AG09309 (cell line): ENCODE data around the gene ANKRD12.

Source experiments
- DNase-seq: peaks from one replicate; pipeline ENCODE4 v3.0.0-alpha.2; 2010; ENCODE audit warnings: low read depth
- H3K4me3 ChIP-seq: 2 replicates; pipeline ENCODE4 v1.5.1; 2011; ENCODE audit warnings: mild to moderate bottlenecking, low read depth, low read length, moderate library complexity; ENCODE audit not compliant: control insufficient read depth
- CTCF ChIP-seq: IDR thresholded peaks from 2 replicates; pipeline ENCODE4 v1.5.1; 2011; ENCODE audit warnings: mild to moderate bottlenecking, low read depth, low read length, inconsistent platforms; ENCODE audit not compliant: insufficient read depth, control insufficient read depth; ENCODE audit errors: missing control alignments

ANKRD12 gene

DNA sequence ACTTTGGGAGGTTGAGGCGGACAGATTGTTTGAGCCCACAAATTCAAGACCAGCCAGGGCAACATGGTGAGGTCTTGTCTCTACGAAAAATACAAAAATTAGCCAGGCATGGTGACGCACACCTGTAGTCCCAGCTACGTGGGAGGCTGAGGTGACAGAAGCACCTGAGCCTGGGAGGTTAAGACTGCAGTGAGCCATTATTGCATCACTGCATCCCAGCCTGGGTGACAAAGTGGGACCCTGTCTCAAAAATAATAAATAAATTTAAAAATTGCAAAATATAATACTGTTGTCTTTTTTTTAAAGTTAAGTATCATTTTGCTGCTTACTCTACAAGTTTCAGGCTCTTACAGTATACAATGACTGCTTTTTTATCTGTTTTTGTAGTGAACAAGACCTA, 4.0 kb upstream of the ANKRD12 start:
- no peak for DNase-seq
- no peak overlapping the region for H3K4me3 ChIP-seq
- no peak for TF ChIP-seq CTCF

GRCh38 chr18:9133225-9133624, 3.4 kb upstream of the ANKRD12 start:
- no peak overlapping the region for H3K4me3 ChIP-seq
- no peak for TF ChIP-seq CTCF
- no peak for DNase-seq

DNA sequence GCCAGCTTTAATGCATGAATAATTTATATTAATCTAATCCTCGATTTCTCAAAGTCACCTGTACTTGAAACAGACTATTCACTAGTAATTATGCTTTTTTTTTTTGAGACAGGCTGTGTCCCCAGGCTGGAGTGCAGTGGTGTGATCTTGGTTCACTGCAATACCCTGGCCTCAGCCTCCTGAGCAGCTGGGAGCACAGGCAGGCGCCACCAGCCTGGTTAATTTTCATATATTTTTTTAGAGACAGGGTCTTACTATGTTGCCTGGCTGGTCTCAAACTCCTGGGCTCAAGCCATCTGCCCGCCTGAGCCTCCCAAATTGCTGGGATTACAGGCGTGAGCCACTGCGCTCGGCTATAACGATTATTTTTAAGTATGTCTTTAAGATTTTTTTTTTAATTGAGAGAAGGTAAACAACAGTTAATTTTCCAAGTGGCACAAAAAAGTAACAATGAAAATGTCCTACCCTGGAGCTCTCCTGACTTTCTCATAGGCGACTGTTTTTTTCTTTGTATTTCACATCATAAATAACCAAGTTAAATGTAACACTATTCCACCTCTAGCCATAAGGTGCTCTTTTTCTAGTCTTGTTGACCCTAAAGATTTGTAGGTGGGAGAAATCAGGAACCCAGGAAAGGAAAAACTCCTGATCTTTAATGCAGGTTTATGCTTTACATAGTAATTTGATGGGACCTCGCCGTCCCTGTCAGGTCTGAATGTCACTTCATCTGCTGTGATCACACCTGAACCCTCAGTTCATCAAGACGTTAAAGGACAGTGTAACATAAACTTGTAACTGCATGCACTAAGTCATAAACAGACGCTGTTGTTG, 1.3 kb upstream of the ANKRD12 start:
- peak overlapping the region; percentile 62 for H3K4me3 ChIP-seq
- no peak for TF ChIP-seq CTCF
- DNase-seq = no peak

DNA sequence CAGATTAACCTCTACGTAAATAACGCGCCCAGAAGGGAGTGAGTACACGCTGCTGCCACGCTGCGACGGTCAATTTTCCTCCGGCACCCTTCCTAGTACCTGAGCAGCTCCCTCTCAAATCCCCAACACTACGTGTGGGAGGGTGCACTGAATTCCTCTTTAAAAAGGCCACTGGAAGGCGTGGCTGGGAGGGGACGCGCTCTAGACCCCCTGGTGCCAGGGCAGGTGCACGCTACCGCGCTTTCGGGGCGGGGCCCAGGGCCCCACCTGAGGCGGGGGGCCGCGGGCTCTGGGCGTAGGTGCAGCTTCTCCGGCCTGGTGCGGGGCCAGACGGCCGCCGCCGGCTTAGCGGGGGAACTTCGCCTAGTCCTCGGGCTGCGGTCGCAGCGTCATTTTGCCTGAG, 668 bp upstream of the ANKRD12 start:
- no peak for DNase-seq

GRCh38 chr18:9137168-9138066, 836 bp downstream of the ANKRD12 start:
- no peak for TF ChIP-seq CTCF
- DNase-seq = peak; percentile 28

More for the DNA sequence above, 668 bp upstream of the ANKRD12 start:
- peak overlapping the region; percentile 62 for H3K4me3 ChIP-seq
- TF ChIP-seq CTCF = no peak

DNA sequence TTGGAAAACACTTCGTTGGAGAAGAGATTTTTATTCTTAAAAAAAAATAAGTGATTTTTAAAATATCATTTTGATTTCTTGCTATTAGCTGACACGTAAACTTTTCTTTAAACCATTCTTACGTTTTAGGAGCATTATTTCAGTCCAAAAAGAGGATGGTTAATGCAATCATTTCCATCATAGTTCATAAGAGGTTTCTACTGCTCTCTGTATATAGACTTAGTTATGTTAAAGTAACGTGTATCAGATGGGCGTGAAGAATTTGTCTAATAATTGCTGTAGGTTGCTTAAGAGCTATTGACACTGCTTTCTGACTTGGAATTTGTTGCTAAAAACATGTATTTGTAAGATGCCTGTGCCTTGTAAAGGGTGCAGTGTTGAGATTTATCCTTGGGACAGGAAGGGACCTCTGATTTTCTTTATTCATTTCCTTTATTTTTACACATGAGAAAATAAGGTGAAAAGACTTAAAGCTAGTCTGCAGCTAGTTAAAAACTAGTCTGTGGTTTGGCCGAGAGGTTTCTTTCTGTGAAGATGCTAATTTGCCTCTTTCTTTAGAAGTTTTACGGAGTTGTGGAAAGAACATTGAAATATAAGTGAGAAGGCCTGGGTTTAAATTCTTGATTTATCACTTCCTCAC, 2.9 kb downstream of the ANKRD12 start:
- TF ChIP-seq CTCF = no peak
- no peak overlapping the region; the same call in none of the 2 replicates for H3K4me3 ChIP-seq
- DNase-seq = no peak

More at GRCh38 chr18:9137168-9138066, 836 bp downstream of the ANKRD12 start:
- peak overlapping the region; percentile 83 for H3K4me3 ChIP-seq
